GM23338 (cell line): ENCODE data around the gene ANO1. TPM values are rescaled to one million over a fixed set of nuclear protein-coding genes. Genes with fewer than 3 reads are reported as not detected.

ENCODE experiments used
- ATAC-seq: fragments of 200-7000 bp; cut with Tn5 transposase; 3 replicates; pipeline ENCODE4 v1.9.1; 2020
- DNase-seq: peaks from one replicate; pipeline ENCODE4 v3.0.0-alpha.2; 2015; ENCODE audit warnings: low spot score
- H2AFZ ChIP-seq: fragments of 200-600 bp; sonication (generic); 2 replicates; pipeline ENCODE4 v1.8.0; 2016; ENCODE audit warnings: antibody characterized with exemption, mild to moderate bottlenecking, moderate library complexity
- H3F3A ChIP-seq: fragments of 200-600 bp; sonication (generic); replicated peaks from 2 replicates; pipeline ENCODE4 v1.8.0; 2017; ENCODE audit warnings: antibody characterized with exemption, mixed run types, low read depth
- H3K27ac ChIP-seq: fragments of 200-600 bp; sonication (generic); 2 replicates; pipeline ENCODE4 v1.6.1; 2016; ENCODE audit warnings: low read depth
- H3K27me3 ChIP-seq: fragments of 200-600 bp; sonication (generic); 2 replicates; pipeline ENCODE4 v1.8.0; 2016; ENCODE audit warnings: mild to moderate bottlenecking, mixed run types, moderate library complexity; ENCODE audit not compliant: insufficient read depth
- H3K36me3 ChIP-seq: fragments of 200-600 bp; sonication (generic); 2 replicates; pipeline ENCODE4 v1.8.0; 2016; ENCODE audit warnings: mild to moderate bottlenecking; ENCODE audit not compliant: insufficient read depth
- H3K4me1 ChIP-seq: fragments of 200-600 bp; sonication (generic); 2 replicates; pipeline ENCODE4 v1.8.0; 2016; ENCODE audit warnings: mild to moderate bottlenecking, moderate library complexity; ENCODE audit not compliant: insufficient read depth
- H3K4me2 ChIP-seq: fragments of 200-600 bp; sonication (generic); 2 replicates; pipeline ENCODE4 v1.7.1; 2017; ENCODE audit warnings: mixed run types
- H3K4me3 ChIP-seq: fragments of 200-600 bp; sonication (generic); 2 replicates; pipeline ENCODE4 v1.6.1; 2016; ENCODE audit warnings: mixed run types
- H3K79me2 ChIP-seq: fragments of 200-600 bp; sonication (generic); replicated peaks from 2 replicates; pipeline ENCODE4 v1.8.0; 2017; ENCODE audit warnings: mild to moderate bottlenecking; ENCODE audit not compliant: insufficient read depth
- H3K9me2 ChIP-seq: fragments of 200-600 bp; sonication (generic); 2 replicates; pipeline ENCODE4 v1.8.0; 2017; ENCODE audit not compliant: insufficient read depth
- H4K20me1 ChIP-seq: fragments of 200-600 bp; sonication (generic); replicated peaks from 2 replicates; pipeline ENCODE4 v1.8.0; 2017; ENCODE audit warnings: mild to moderate bottlenecking; ENCODE audit not compliant: insufficient read depth
- H3K27ac Mint-ChIP-seq: 2 replicates; pipeline ENCODE4 v1.8.0; 2020; ENCODE audit warnings: inconsistent platforms, mild to moderate bottlenecking, moderate library complexity, mixed read lengths
- H3K27me3 Mint-ChIP-seq: 3 replicates; pipeline ENCODE4 v1.8.0; 2022; ENCODE audit warnings: low read depth, mild to moderate bottlenecking, moderate library complexity, mixed read lengths, inconsistent platforms; ENCODE audit not compliant: insufficient read depth, poor library complexity
- H3K36me3 Mint-ChIP-seq: 3 replicates; pipeline ENCODE4 v1.8.0; 2021; ENCODE audit warnings: low read depth, mild to moderate bottlenecking, inconsistent platforms, moderate library complexity, mixed read lengths
- H3K4me1 Mint-ChIP-seq: 3 replicates; pipeline ENCODE4 v1.8.0; 2020; ENCODE audit warnings: mild to moderate bottlenecking, inconsistent platforms, mixed read lengths
- H3K4me3 Mint-ChIP-seq: 3 replicates; pipeline ENCODE4 v1.8.0; 2021; ENCODE audit warnings: moderate library complexity, mild to moderate bottlenecking, inconsistent platforms, mixed read lengths
- H3K9me3 Mint-ChIP-seq: 3 replicates; pipeline ENCODE4 v1.8.0; 2020; ENCODE audit warnings: moderate library complexity, mild to moderate bottlenecking, inconsistent platforms, mixed read lengths
- CREB1 ChIP-seq: fragments of 250-450 bp; sonication (Bioruptor Pico); IDR thresholded peaks from 2 replicates; pipeline ENCODE4 v1.5.0; 2020; ENCODE audit warnings: low read depth, mild to moderate bottlenecking, moderate library complexity
- JUNB ChIP-seq: IDR thresholded peaks from one replicate; pipeline ENCODE4 v1.6.1; 2016; ENCODE audit warnings: antibody characterized with exemption; ENCODE audit not compliant: unreplicated experiment
- NANOG ChIP-seq: IDR thresholded peaks from 2 replicates; pipeline ENCODE4 v1.6.1; 2016; ENCODE audit warnings: antibody characterized with exemption, borderline replicate concordance
- POLR2AphosphoS5 ChIP-seq: IDR thresholded peaks from 2 replicates; pipeline ENCODE4 v1.6.1; 2016; ENCODE audit warnings: antibody characterized with exemption, low read depth
- STAT1 ChIP-seq: IDR thresholded peaks from one replicate; pipeline ENCODE4 v1.6.1; 2016; ENCODE audit warnings: antibody characterized with exemption; ENCODE audit not compliant: unreplicated experiment
- ZNF331 ChIP-seq: fragments of 250-450 bp; sonication (Bioruptor Pico); IDR thresholded peaks from 2 replicates; pipeline ENCODE4 v1.5.0; 2020; ENCODE audit warnings: low read depth, mild to moderate bottlenecking, moderate library complexity
- polyA plus RNA-seq: library from polyadenylated mRNA; unstranded; fragments of >200 nt; fragmentation: Nextera tagmentation; extraction: Ambion mirVana; gene quantifications from 2 replicates; pipeline ENCODE4 v1.2.1, GENCODE V29; 2016
- total RNA-seq: library from RNA; depleted of rRNA; stranded (reverse); fragments of >200 nt; shearing (Covaris generic); gene quantifications from 2 replicates; pipeline ENCODE4 v1.2.3, GENCODE V29; 2014
- TF ChIP-seq, protein P1 (sequence below): IDR thresholded peaks from one replicate; pipeline ENCODE4 v1.6.1; 2018; ENCODE audit warnings: antibody characterized with exemption; ENCODE audit not compliant: unreplicated experiment
- TF ChIP-seq, protein P2 (sequence below): IDR thresholded peaks from 2 replicates; pipeline ENCODE4 v1.6.1; 2016; ENCODE audit warnings: antibody characterized with exemption
- TF ChIP-seq, protein P3 (sequence below): fragments of 250-450 bp; sonication (Bioruptor Pico); IDR thresholded peaks from 2 replicates; pipeline ENCODE4 v1.5.0; 2020; ENCODE audit warnings: mild to moderate bottlenecking, moderate library complexity
- TF ChIP-seq, protein P4 (sequence below), 2 experiments: fragments of 200-600 bp in 1 of 2; sonication (generic) in 1 of 2; conservative IDR thresholded peaks; 2 replicates each; pipeline versions ENCODE4 v1.5.1 to v1.6.1; 2016 to 2017; ENCODE audit warnings: antibody characterized with exemption in 2 of 2, low read depth in 2 of 2, mild to moderate bottlenecking in 2 of 2, moderate library complexity in 1 of 2

The ANO1 gene
- total and polyA plus RNA-seq, 2 experiments from 2014 or later: 1.4 to 3.4 TPM

DNA sequence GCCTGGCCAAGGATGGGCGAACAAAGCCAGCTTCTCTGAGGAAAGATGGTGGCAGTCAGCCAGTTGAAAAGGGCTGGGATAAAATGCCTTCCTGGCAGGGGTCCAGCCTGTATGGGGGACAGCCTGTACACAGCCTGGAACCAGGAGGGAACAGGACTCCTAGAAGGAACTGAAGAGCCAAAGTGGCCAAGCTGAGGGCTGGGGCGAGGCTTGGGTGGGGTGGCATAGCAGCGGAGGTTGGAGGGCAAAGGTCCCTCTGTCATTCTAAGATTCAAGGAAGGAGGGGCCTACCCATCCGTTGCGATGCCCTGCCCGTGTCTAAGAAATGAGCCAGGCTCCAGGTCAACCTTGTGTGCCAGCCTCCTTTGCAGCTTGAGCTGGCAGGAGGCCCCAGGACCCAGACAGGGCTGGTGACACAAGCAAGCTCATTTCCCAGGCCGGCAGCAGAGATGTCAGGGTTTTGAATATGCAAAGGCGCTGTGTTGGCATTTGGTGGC lies 147.6 kb downstream of the ANO1 start (continued):
- TF ChIP-seq, protein P1, sequence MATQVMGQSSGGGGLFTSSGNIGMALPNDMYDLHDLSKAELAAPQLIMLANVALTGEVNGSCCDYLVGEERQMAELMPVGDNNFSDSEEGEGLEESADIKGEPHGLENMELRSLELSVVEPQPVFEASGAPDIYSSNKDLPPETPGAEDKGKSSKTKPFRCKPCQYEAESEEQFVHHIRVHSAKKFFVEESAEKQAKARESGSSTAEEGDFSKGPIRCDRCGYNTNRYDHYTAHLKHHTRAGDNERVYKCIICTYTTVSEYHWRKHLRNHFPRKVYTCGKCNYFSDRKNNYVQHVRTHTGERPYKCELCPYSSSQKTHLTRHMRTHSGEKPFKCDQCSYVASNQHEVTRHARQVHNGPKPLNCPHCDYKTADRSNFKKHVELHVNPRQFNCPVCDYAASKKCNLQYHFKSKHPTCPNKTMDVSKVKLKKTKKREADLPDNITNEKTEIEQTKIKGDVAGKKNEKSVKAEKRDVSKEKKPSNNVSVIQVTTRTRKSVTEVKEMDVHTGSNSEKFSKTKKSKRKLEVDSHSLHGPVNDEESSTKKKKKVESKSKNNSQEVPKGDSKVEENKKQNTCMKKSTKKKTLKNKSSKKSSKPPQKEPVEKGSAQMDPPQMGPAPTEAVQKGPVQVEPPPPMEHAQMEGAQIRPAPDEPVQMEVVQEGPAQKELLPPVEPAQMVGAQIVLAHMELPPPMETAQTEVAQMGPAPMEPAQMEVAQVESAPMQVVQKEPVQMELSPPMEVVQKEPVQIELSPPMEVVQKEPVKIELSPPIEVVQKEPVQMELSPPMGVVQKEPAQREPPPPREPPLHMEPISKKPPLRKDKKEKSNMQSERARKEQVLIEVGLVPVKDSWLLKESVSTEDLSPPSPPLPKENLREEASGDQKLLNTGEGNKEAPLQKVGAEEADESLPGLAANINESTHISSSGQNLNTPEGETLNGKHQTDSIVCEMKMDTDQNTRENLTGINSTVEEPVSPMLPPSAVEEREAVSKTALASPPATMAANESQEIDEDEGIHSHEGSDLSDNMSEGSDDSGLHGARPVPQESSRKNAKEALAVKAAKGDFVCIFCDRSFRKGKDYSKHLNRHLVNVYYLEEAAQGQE: no peak
- TF ChIP-seq STAT1 (no peak), JUNB (no peak), CREB1 (no peak), NANOG (no peak)
- TF ChIP-seq, protein P2, sequence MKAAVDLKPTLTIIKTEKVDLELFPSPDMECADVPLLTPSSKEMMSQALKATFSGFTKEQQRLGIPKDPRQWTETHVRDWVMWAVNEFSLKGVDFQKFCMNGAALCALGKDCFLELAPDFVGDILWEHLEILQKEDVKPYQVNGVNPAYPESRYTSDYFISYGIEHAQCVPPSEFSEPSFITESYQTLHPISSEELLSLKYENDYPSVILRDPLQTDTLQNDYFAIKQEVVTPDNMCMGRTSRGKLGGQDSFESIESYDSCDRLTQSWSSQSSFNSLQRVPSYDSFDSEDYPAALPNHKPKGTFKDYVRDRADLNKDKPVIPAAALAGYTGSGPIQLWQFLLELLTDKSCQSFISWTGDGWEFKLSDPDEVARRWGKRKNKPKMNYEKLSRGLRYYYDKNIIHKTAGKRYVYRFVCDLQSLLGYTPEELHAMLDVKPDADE: no peak

DNA sequence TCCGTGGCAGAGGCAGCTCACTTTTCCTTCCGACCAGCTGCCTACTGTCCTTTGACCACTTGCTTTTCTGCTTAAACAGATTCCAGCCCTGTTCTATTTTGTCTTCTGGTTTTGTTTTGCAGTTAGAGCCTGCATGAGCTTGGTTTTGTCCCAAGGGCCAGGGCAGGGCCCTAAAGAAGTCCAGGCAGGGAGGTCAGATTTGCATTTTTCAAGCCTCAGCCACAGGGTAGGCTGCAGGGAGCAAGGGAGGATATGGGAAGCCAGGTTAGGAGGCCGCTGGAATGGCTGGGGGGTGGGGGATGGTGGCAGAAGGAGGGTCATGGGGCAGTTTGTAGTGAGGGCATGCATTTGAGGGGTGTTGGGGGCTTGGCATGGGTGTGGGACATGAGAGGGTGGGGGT lies 148.1 kb downstream of the ANO1 start:
- no peaks in the 10 kb centered on the region for H4K20me1 ChIP-seq
- peak; percentile 61 for ATAC-seq
- H3K27ac ChIP-seq: no peak overlapping the region
- DNase-seq: no peak
- H3K4me2 ChIP-seq: 0 out of 2 replicates have a peak overlapping the region, but pooled peaks have one; percentile 35
- no peaks in the 10 kb centered on the region for H3K36me3 ChIP-seq
- H3F3A ChIP-seq: no peaks in the 10 kb centered on the region
- H3K4me1 ChIP-seq: no peaks in the 10 kb centered on the region; the same call in 1 of the 2 replicates
- Mint-ChIP-seq H3K27ac (no peak overlapping the region), H3K9me3 (no peaks in the 10 kb centered on the region), H3K27me3 (peaks cover 10% of the 10 kb centered on the region), H3K36me3 (no peaks in the 10 kb centered on the region), H3K4me3 (no peak overlapping the region; the same call in 2 of the 3 replicates), H3K4me1 (peaks cover 20% of the 10 kb centered on the region)
- no peaks in the 10 kb centered on the region for H3K79me2 ChIP-seq
- peak overlapping the region; percentile 59 for H2AFZ ChIP-seq
- no peaks in the 10 kb centered on the region for H3K27me3 ChIP-seq
- no peak overlapping the region for H3K4me3 ChIP-seq
- no peaks in the 10 kb centered on the region for H3K9me2 ChIP-seq
- TF ChIP-seq ZNF331 (CRISPR knock-in tag) (no peak), STAT1 (no peak), JUNB (no peak), NANOG (no peak), POLR2AphosphoS5 (no peak), CREB1 (no peak)
- TF ChIP-seq, protein P3, sequence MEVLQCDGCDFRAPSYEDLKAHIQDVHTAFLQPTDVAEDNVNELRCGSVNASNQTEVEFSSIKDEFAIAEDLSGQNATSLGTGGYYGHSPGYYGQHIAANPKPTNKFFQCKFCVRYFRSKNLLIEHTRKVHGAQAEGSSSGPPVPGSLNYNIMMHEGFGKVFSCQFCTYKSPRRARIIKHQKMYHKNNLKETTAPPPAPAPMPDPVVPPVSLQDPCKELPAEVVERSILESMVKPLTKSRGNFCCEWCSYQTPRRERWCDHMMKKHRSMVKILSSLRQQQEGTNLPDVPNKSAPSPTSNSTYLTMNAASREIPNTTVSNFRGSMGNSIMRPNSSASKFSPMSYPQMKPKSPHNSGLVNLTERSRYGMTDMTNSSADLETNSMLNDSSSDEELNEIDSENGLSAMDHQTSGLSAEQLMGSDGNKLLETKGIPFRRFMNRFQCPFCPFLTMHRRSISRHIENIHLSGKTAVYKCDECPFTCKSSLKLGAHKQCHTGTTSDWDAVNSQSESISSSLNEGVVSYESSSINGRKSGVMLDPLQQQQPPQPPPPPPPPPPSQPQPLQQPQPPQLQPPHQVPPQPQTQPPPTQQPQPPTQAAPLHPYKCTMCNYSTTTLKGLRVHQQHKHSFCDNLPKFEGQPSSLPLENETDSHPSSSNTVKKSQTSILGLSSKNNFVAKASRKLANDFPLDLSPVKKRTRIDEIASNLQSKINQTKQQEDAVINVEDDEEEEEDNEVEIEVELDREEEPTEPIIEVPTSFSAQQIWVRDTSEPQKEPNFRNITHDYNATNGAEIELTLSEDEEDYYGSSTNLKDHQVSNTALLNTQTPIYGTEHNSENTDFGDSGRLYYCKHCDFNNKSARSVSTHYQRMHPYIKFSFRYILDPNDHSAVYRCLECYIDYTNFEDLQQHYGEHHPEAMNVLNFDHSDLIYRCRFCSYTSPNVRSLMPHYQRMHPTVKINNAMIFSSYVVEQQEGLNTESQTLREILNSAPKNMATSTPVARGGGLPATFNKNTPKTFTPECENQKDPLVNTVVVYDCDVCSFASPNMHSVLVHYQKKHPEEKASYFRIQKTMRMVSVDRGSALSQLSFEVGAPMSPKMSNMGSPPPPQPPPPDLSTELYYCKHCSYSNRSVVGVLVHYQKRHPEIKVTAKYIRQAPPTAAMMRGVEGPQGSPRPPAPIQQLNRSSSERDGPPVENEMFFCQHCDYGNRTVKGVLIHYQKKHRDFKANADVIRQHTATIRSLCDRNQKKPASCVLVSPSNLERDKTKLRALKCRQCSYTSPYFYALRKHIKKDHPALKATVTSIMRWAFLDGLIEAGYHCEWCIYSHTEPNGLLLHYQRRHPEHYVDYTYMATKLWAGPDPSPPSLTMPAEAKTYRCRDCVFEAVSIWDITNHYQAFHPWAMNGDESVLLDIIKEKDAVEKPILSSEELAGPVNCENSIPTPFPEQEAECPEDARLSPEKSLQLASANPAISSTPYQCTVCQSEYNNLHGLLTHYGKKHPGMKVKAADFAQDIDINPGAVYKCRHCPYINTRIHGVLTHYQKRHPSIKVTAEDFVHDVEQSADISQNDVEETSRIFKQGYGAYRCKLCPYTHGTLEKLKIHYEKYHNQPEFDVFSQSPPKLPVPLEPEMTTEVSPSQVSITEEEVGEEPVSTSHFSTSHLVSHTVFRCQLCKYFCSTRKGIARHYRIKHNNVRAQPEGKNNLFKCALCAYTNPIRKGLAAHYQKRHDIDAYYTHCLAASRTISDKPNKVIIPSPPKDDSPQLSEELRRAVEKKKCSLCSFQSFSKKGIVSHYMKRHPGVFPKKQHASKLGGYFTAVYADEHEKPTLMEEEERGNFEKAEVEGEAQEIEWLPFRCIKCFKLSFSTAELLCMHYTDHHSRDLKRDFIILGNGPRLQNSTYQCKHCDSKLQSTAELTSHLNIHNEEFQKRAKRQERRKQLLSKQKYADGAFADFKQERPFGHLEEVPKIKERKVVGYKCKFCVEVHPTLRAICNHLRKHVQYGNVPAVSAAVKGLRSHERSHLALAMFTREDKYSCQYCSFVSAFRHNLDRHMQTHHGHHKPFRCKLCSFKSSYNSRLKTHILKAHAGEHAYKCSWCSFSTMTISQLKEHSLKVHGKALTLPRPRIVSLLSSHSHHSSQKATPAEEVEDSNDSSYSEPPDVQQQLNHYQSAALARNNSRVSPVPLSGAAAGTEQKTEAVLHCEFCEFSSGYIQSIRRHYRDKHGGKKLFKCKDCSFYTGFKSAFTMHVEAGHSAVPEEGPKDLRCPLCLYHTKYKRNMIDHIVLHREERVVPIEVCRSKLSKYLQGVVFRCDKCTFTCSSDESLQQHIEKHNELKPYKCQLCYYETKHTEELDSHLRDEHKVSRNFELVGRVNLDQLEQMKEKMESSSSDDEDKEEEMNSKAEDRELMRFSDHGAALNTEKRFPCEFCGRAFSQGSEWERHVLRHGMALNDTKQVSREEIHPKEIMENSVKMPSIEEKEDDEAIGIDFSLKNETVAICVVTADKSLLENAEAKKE (CRISPR knock-in tag): no peak
- TF ChIP-seq, protein P4, sequence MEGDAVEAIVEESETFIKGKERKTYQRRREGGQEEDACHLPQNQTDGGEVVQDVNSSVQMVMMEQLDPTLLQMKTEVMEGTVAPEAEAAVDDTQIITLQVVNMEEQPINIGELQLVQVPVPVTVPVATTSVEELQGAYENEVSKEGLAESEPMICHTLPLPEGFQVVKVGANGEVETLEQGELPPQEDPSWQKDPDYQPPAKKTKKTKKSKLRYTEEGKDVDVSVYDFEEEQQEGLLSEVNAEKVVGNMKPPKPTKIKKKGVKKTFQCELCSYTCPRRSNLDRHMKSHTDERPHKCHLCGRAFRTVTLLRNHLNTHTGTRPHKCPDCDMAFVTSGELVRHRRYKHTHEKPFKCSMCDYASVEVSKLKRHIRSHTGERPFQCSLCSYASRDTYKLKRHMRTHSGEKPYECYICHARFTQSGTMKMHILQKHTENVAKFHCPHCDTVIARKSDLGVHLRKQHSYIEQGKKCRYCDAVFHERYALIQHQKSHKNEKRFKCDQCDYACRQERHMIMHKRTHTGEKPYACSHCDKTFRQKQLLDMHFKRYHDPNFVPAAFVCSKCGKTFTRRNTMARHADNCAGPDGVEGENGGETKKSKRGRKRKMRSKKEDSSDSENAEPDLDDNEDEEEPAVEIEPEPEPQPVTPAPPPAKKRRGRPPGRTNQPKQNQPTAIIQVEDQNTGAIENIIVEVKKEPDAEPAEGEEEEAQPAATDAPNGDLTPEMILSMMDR (conservative IDR thresholded peaks at IDR 0.05; ENCODE audit: low read depth in 2 of 2): no peak
- TF ChIP-seq, protein P2: no peak
